Hepatocyte (in vitro differentiated cells): ENCODE results near the gene CKAP2L.

ENCODE experiments used
- CTCF ChIP-seq: fragments of 200-600 bp; sonication (generic); IDR thresholded peaks from 2 replicates; pipeline ENCODE4 v1.5.1; 2016; ENCODE audit warnings: antibody characterized with exemption, mild to moderate bottlenecking; ENCODE audit not compliant: poor library complexity
- EZH2phosphoT487 ChIP-seq: fragments of 200-600 bp; sonication (generic); IDR thresholded peaks from one replicate; pipeline ENCODE4 v1.6.1; 2018; ENCODE audit warnings: antibody characterized with exemption, mild to moderate bottlenecking, low read depth, moderate library complexity; ENCODE audit not compliant: unreplicated experiment, severe bottlenecking

GRCh38 chr2:112688086-112688880, 76.1 kb downstream of the CKAP2L start:
- TF ChIP-seq CTCF (no peak), EZH2phosphoT487 (no peak)
